Stimulated activated CD8-positive, alpha-beta memory T cell treated with anti-CD3 and anti-CD28 coated beads, Interleukin-7, amount 100 ng/mL, for 48 hours (primary cell): ENCODE data around the gene DPP6.

Experiments used
- DNase-seq, 2 donors: peaks; one replicate each; pipeline ENCODE4 v3.0.0-alpha.2; 2020; ENCODE audit warnings: low read depth in 1 of 2; ENCODE audit errors: extremely low read depth in 1 of 2

Gene DPP6

GRCh38 chr7:154512121-154512833, 460.1 kb downstream of the DPP6 start:
- no peak for DNase-seq

GRCh38 chr7:154517768-154518167, 465.6 kb downstream of the DPP6 start:
- no peak for DNase-seq

GRCh38 chr7:154519229-154519628, 467.0 kb downstream of the DPP6 start:
- DNase-seq: no peak

GRCh38 chr7:154530136-154530535, 477.9 kb downstream of the DPP6 start:
- no peak for DNase-seq

GRCh38 chr7:154532771-154533170, 480.6 kb downstream of the DPP6 start:
- no peak for DNase-seq

GRCh38 chr7:154540596-154540995, 488.4 kb downstream of the DPP6 start:
- no peak for DNase-seq

GRCh38 chr7:154541606-154542005, 489.4 kb downstream of the DPP6 start:
- no peak for DNase-seq

- no peak for DNase-seq
Observed at GRCh38 chr7:154546946-154547587, 494.9 kb downstream of the DPP6 start.

GRCh38 chr7:154553711-154554265, 501.6 kb downstream of the DPP6 start:
- DNase-seq: no peak

- no peak for DNase-seq
Observed at GRCh38 chr7:154559454-154559853, 507.3 kb downstream of the DPP6 start.

GRCh38 chr7:154564676-154565075, 512.5 kb downstream of the DPP6 start:
- DNase-seq: no peak

GRCh38 chr7:154566877-154567276, 514.7 kb downstream of the DPP6 start:
- DNase-seq: no peak

- DNase-seq: no peak
Observed at GRCh38 chr7:154568346-154568745, 516.1 kb downstream of the DPP6 start.

GRCh38 chr7:154569916-154570315, 517.7 kb downstream of the DPP6 start:
- no peak for DNase-seq

GRCh38 chr7:154571772-154572171, 519.6 kb downstream of the DPP6 start:
- no peak for DNase-seq

GRCh38 chr7:154574235-154574634, 522.0 kb downstream of the DPP6 start:
- DNase-seq: no peak

GRCh38 chr7:154575497-154575896, 523.3 kb downstream of the DPP6 start:
- DNase-seq: no peak

- no peak for DNase-seq
Observed at GRCh38 chr7:154576604-154577003, 524.4 kb downstream of the DPP6 start.

- no peak for DNase-seq
Observed at GRCh38 chr7:154577141-154577873, 525.1 kb downstream of the DPP6 start.

- DNase-seq: no peak
Observed at GRCh38 chr7:154578336-154578735, 526.1 kb downstream of the DPP6 start.

GRCh38 chr7:154579711-154580110, 527.5 kb downstream of the DPP6 start:
- no peak for DNase-seq
